COLO668 (cell line): ENCODE data around the gene MOGAT1.

ENCODE experiments used
- DNase-seq: peaks from one replicate; lab custom pipeline; 2025; ENCODE audit not compliant: unreplicated experiment; lab: John Stamatoyannopoulos, UW

Gene MOGAT1, protein sequence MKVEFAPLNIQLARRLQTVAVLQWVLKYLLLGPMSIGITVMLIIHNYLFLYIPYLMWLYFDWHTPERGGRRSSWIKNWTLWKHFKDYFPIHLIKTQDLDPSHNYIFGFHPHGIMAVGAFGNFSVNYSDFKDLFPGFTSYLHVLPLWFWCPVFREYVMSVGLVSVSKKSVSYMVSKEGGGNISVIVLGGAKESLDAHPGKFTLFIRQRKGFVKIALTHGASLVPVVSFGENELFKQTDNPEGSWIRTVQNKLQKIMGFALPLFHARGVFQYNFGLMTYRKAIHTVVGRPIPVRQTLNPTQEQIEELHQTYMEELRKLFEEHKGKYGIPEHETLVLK

DNA sequence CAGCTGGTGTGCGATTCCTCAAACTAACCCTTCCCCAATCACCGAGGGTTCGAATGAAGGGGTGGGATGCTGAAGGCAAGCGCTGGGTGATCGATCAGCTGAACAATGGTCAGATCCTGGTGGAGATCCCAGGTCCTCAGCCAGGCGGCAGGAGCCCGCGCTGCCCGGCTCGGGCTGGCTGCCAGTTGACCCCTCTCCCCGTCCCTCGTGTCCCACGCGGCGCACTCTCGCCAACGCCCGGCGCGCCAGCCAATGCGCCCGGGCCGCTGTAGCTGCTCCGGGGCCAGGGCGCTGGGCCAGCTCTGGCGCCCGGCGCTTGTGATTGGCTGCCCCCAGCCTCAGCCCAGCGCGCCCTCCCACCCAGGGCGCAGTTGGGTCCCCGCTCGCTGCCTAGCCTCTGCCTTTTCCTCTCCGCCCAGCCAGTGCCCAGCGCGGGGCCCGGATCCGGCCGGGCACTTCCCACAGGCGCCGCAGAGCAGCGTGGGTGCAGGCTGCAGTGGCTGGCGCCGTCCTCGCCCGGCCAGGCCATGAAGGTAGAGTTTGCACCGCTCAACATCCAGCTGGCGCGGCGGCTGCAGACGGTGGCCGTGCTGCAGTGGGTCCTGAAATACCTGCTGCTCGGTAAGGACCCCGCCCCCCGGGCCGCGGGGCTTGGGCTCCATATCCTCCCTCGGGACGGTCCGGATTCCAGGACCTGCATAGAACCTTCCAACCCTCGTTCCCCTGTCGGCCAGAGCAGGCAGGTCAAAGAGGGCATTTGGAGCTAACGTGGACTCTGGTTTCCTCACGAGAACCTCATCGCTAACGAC lies at the start of gene MOGAT1:
Gene MOGAT1 (plus strand): TSS at position 400 of the 809 bp plus-strand sequence. CDS start 128 bp downstream, at position 528.
- DNase-seq: peak; percentile 65

DNA sequence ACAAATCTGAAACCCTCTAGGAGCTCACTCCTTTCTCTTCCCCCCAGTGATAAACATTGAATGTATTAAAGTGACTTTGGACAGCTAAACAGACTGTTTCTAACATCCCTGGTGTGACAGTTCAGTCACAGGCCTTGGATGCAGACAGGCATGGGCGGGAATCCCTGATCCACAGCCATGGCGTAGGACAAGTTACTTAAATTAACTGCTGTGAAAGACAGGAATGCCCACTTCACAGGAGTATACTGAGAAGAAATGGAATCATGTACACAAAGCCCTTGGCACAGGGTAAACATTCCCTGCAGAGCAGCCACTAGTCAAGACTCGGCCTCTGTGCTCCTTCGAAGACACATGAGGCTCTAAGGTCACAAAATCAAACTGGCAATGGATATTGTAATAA lies 49.6 kb upstream of the MOGAT1 start:
- no peak for DNase-seq

- DNase-seq: no peak
Observed at GRCh38 chr2:222622910-222623309, 48.5 kb upstream of the MOGAT1 start.

GRCh38 chr2:222623756-222624309 lies 47.6 kb upstream of the MOGAT1 start:
- DNase-seq: no peak

GRCh38 chr2:222627764-222628163 lies 43.7 kb upstream of the MOGAT1 start:
- no peak for DNase-seq

- DNase-seq: no peak
Observed at GRCh38 chr2:222635295-222635694, 36.2 kb upstream of the MOGAT1 start.

GRCh38 chr2:222637067-222637466 lies 34.4 kb upstream of the MOGAT1 start:
- DNase-seq: no peak

- no peak for DNase-seq
Observed at GRCh38 chr2:222641336-222641735, 30.1 kb upstream of the MOGAT1 start.

DNA sequence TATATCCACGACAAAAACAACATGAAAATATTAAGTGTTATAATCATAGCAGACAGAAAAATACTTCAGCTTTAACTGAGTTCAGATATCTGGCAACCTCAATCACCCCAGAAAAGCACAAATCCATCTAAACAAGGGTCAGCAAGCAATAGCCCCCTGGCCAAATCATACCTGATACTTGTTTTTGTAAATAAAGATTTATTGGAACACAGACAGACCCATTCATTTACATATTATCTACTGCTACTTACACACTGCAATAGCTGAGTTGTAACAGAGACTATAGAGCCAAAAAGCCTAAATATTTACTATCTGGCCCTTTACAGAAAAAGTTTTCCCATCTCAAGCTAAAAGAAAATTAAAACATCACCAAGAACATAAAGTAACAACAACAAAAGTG lies 28.3 kb upstream of the MOGAT1 start:
- no peak for DNase-seq

DNA sequence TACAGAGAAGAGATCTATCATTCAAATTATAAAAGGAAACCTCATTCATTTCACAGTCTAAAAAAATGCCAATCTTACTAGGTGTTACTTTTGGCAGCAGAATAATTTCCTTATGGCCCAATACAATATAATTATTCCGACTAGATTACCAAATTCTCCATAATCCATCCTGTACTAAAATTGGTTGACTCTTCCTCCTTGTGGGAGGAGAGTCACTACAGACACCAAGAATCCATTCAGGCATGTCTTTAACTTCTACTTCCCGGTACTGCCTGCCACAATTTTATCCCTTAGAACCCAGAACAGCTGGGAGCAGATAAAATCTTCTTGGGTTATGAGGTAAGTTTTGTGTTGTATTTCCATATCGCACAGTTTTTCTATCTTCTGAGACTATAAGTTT lies 25.4 kb upstream of the MOGAT1 start:
- no peak for DNase-seq

DNA sequence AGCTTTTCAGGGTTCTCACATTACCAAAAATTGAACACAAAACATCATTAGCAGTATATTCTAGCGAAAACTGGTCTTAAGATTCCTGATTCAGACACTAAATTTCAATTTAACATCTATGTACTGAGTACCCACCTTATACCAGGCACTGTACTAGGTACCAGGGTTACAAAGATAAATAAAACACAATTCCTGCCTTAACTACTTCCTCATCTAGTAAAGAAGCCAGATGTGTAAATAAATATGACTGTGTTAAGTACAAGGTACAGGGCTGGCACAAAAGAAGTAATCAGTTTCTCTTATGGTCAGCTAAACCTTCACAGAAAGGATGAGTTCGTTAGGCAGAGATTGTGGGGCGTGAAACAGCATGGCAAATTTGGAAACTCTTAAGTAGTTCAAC lies 21.7 kb upstream of the MOGAT1 start:
- DNase-seq: no peak

DNA sequence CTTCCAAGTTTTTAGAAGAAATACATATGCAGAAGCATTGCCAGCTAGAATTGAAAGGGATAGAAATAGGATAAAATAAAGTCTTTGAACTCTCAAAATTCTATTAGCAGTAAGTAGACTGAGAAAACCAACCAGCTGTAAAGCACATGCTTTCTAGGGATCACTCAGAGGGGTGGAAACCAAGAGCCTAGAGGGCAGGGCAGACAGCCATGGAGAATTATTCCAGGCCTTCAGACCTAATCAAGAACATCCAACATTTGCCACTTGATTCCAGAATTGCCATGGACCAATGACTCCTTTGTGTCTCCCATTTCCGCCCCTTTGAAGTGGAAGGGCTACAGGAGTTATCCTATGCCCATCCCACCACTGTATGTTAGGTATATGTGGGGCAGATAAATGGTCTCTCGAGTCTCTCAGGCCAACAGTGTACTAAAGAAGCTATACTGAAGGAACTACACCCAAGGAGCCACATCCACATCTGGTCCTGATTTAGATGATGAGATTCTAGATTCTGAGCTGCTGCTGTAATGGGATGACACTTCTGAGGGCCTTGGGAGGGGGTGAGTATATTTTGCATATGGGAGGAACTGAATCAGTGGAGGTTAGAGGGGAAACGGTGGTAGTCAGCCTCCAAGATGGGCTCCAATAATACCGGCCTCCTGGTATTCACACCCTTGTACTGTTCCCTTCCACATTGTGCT lies 19.6 kb upstream of the MOGAT1 start:
- DNase-seq: no peak

DNA sequence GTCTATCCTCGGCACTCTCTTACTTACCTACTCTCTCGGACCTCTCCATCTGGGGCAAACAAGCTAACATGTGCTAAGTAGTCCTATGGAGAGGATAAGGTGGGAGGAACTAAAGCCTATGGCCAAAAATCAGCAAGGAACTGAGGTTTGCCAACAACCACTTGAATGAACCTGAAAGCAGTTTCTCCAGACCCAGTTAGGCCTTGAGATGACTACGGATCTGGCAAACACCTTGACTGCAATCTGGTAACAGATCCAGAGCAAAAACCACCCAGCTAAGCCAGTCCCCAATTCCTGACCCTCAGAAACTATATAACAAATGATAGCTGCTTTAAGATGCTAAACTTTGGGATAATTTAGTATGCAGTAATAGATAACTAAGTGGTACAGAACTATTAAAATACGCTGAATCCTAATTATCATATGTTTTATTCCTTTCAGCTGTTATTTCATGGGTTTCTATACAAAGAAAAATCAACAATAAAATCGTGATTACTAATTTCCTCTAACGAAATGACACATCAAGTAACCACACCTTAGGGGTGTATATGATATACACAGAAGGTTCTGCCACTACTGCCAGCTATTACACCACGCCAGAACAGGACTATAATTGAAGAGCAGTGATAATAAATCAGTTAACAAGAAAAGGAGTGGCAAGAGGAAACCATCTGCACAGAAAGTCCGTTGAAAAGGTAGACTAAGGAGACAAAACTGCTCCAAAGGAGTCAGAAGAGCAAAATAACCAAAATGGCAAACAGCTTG lies 18.8 kb upstream of the MOGAT1 start:
- DNase-seq: no peak

GRCh38 chr2:222653280-222653679 lies 18.2 kb upstream of the MOGAT1 start:
- no peak for DNase-seq

DNA sequence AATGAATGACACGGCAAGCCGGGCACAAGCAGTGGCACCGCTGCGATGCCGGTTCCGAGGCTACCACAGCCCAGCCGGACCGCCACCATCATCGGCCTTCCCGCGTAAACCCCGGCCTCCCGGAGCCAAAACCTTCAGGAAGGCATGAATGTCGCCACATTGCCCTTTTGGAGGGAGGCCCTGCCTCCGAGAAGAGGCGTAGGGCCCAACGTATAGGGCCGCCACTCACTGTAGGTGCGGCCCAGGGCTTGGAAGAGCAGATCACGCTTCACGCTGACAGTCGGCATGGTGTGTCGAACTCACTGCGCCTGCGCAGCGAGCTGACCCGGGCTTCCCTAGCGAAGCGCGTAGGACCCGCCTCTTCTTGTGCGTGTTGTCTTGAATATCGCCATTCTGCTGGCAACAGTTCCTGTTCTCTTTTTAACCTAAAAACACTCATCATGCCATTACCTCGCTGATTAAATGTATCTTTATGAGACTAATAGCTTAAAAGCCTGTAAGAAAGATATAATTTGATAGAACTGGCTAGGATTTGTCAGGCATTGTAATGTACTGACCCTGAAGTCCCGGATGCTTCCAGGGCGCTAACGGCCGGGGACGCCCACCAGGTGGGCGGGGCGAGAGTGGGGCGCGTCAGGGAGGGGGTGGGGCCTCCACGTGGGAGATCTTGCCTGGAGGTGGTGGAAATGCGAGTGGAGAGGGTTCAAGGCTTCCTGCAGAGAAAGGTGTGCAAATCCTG lies 15.5 kb upstream of the MOGAT1 start, which contains the start of gene FARSB:
Gene FARSB (minus strand): TSS at position 306 of the 739 bp plus-strand sequence. CDS start 19 bp downstream, at position 287.
- peak; percentile 96 for DNase-seq

GRCh38 chr2:222656526-222657446 lies 14.7 kb upstream of the MOGAT1 start:
- DNase-seq: no peak

DNA sequence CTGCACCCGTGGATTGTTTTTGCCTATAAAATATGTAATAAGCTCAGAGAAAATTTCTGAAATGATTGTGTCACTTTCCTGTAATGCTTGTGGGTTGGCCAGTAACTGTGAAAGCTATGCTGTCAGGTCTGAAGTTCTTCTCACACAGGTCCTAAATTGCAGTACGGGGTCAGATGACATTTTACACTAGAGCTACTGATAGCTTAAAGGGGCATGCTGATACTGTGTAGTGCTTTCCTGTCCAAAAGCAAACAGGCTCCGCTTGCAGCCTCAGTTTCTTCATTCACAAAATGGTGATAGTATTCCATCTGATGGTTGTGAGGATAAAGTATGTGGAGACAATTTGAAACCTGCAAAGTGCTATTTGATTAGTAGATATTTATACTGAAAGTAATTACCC lies 8.0 kb upstream of the MOGAT1 start:
- no peak for DNase-seq

DNA sequence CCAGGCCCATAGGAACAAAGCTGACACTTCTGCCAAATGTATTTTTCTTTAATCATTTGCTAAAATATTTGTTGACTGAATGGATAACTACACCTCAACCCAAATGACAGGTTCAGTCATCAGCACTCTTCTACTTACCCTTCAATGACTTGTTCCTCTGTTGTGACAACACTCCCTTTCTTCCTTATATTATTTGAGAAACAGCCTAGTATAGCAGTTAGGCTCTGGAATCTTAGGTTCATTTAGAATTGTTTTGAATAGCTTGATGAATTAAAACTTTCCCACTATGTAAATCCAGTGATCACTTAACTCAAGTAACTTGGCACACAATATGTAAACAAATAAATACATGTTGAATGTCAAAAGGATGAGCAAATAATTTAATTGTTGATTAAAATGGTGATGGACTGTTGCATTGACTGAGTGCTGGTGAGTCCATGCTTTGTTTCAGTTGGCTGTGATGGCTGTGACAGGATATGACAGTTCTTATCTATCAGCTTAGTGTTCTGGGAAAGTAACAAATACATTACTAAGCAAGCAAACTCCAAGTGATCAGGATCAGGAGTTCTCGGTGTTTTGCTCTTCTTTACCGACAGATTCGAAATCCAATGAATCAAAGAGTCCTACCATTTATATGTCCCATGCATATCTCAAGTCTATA lies 2.8 kb upstream of the MOGAT1 start:
- DNase-seq: no peak
